Occipital lobe (tissue), 2 donors: Measurements from ENCODE around the gene GPR153. TPM values are rescaled to one million over a fixed set of nuclear protein-coding genes. Genes with fewer than 3 reads are reported as not detected.

Experiments used
- DNase-seq: peaks from one replicate; lab custom pipeline; 2025; lab: John Stamatoyannopoulos, UW
- total RNA-seq: library from RNA; depleted of rRNA; stranded (reverse); fragments of >200 nt; gene quantifications from one replicate; pipeline ENCODE4 v1.2.3, GENCODE V29; 2014

GPR153 gene
- total RNA-seq, 1 donor from 2014 or later, result 25.3 TPM

GRCh38 chr1:6269720-6270400 is 9.0 kb upstream of the GPR153 start:
- no peak for DNase-seq

- DNase-seq, result no peak
Observed at GRCh38 chr1:6269296-6269695, 8.4 kb upstream of the GPR153 start.

- no peak for DNase-seq
Observed at GRCh38 chr1:6268415-6268814, 7.5 kb upstream of the GPR153 start.

- no peak for DNase-seq
Observed at GRCh38 chr1:6267686-6268322, 6.9 kb upstream of the GPR153 start.

GRCh38 chr1:6266641-6267040 is 5.7 kb upstream of the GPR153 start:
- no peak for DNase-seq

GRCh38 chr1:6265151-6265550 is 4.3 kb upstream of the GPR153 start:
- DNase-seq, result no peak

- no peak for DNase-seq
Observed at GRCh38 chr1:6263716-6264115, 2.8 kb upstream of the GPR153 start.

- no peak for DNase-seq
Observed at GRCh38 chr1:6262555-6263420, 1.9 kb upstream of the GPR153 start.

- DNase-seq, result no peak
Observed at GRCh38 chr1:6261615-6261995, 707 bp upstream of the GPR153 start.

GRCh38 chr1:6260433-6260934 is 414 bp downstream of the GPR153 start:
- DNase-seq, result no peak

- peak; percentile 40 for DNase-seq
Observed at GRCh38 chr1:6259491-6260362, 1.2 kb downstream of the GPR153 start.

GRCh38 chr1:6258675-6259074 is 2.2 kb downstream of the GPR153 start:
- DNase-seq, result no peak

- DNase-seq, result no peak
Observed at GRCh38 chr1:6257541-6258069, 3.3 kb downstream of the GPR153 start.

GRCh38 chr1:6256645-6257044 is 4.3 kb downstream of the GPR153 start:
- DNase-seq, result no peak

GRCh38 chr1:6254691-6255090 is 6.2 kb downstream of the GPR153 start:
- no peak for DNase-seq

GRCh38 chr1:6253380-6253779 is 7.5 kb downstream of the GPR153 start:
- DNase-seq, result no peak

GRCh38 chr1:6252374-6252710 is 8.6 kb downstream of the GPR153 start:
- DNase-seq, result no peak

- no peak for DNase-seq
Observed at GRCh38 chr1:6251681-6252373, 9.1 kb downstream of the GPR153 start.

GRCh38 chr1:6251233-6251632 is 9.7 kb downstream of the GPR153 start:
- no peak for DNase-seq
